Fibroblast of the aortic adventitia (primary cell): ENCODE results near the gene ARFGEF3. TPM values are rescaled to one million over a fixed set of nuclear protein-coding genes. Genes with fewer than 3 reads are reported as not detected.

Experiments
- DNase-seq: peaks from one replicate; pipeline ENCODE4 v3.0.0-alpha.2; 2010; ENCODE audit warnings: low read depth
- H3K4me3 ChIP-seq: 2 replicates; pipeline ENCODE4 v1.5.1; 2011; ENCODE audit warnings: low read depth, mild to moderate bottlenecking, control low read depth, low read length, moderate library complexity
- CTCF ChIP-seq: IDR thresholded peaks from 2 replicates; pipeline ENCODE4 v1.5.1; 2011; ENCODE audit warnings: mild to moderate bottlenecking, low read length, control low read depth, inconsistent platforms; ENCODE audit not compliant: insufficient read depth
- total RNA-seq: library from RNA; depleted of rRNA; stranded (reverse); fragments of >200 nt; gene quantifications from 2 replicates; pipeline ENCODE4 v1.2.3, GENCODE V29; 2012; ENCODE audit warnings: low replicate concordance

Gene ARFGEF3
- total RNA-seq, 1 donor: 0.09 TPM

GRCh38 chr6:138162955-138163575 is 1.3 kb downstream of the ARFGEF3 start:
- no peak for DNase-seq

GRCh38 chr6:138175596-138175995 is 13.9 kb downstream of the ARFGEF3 start:
- TF ChIP-seq CTCF: no peak
- no peak overlapping the region for H3K4me3 ChIP-seq
- DNase-seq: no peak

More at GRCh38 chr6:138162955-138163575, 1.3 kb downstream of the ARFGEF3 start:
- no peak for TF ChIP-seq CTCF
- no peak overlapping the region for H3K4me3 ChIP-seq

GRCh38 chr6:138176652-138177232 is 15.0 kb downstream of the ARFGEF3 start:
- no peak overlapping the region for H3K4me3 ChIP-seq
- TF ChIP-seq CTCF: no peak
- no peak for DNase-seq

GRCh38 chr6:138182939-138183789 is 21.4 kb downstream of the ARFGEF3 start:
- no peak for DNase-seq
- H3K4me3 ChIP-seq: no peak overlapping the region
- TF ChIP-seq CTCF: no peak

- H3K4me3 ChIP-seq: no peak overlapping the region
- DNase-seq: no peak
- no peak for TF ChIP-seq CTCF
Observed at GRCh38 chr6:138183790-138184134, 22.0 kb downstream of the ARFGEF3 start.

- TF ChIP-seq CTCF: no peak
- DNase-seq: no peak
- H3K4me3 ChIP-seq: no peak overlapping the region
Observed at GRCh38 chr6:138184230-138184629, 22.5 kb downstream of the ARFGEF3 start.
